GM18505 (cell line): ENCODE data around the gene GPR27.

ENCODE experiments used
- ATAC-seq: cut with Tn5 transposase; IDR thresholded peaks from one replicate; pipeline ENCODE4 v1.9.1; 2021; ENCODE audit not compliant: unreplicated experiment
- POLR2A ChIP-seq: IDR thresholded peaks from 4 replicates; pipeline ENCODE4 v1.6.1; 2011; ENCODE audit warnings: borderline replicate concordance; ENCODE audit not compliant: insufficient read depth, insufficient read length; ENCODE audit errors: extremely low read depth

The GPR27 gene

GRCh38 chr3:71753701-71754609 lies at the start of gene GPR27:
TSS of gene GPR27 (plus strand) at chr3:71753855. CDS start at chr3:71754050, 195 bp downstream.
- no peak for TF ChIP-seq POLR2A

GRCh38 chr3:71704915-71705314 lies 48.7 kb upstream of the GPR27 start:
- no peak for TF ChIP-seq POLR2A
- ATAC-seq, result no peak

More at GRCh38 chr3:71753701-71754609, at the start of gene GPR27:
- ATAC-seq, result no peak

GRCh38 chr3:71705681-71706080 lies 48.0 kb upstream of the GPR27 start:
- no peak for ATAC-seq
- TF ChIP-seq POLR2A, result no peak

DNA sequence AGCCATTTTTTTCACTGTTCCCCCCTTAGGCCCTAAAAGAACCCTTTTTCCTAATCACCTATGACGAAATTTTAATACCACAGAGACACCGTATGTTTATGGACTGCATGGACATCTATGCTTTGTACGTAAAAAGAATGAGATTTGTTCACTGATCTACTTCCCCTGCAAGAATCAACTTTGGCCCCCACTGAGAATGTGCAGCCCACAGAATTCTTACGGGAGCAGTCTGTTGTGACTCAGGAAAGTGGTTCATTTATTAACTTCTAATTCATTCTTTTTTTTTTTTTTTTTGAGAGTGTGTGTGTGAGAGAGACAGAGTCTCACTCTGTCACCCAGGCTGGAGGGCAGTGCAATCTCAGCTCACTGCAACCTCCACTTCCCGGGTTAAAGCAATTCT lies 46.1 kb upstream of the GPR27 start:
- no peak for ATAC-seq
- TF ChIP-seq POLR2A, result no peak

- ATAC-seq, result no peak
- TF ChIP-seq POLR2A, result no peak
Measured at GRCh38 chr3:71708476-71709105, 45.1 kb upstream of the GPR27 start.

DNA sequence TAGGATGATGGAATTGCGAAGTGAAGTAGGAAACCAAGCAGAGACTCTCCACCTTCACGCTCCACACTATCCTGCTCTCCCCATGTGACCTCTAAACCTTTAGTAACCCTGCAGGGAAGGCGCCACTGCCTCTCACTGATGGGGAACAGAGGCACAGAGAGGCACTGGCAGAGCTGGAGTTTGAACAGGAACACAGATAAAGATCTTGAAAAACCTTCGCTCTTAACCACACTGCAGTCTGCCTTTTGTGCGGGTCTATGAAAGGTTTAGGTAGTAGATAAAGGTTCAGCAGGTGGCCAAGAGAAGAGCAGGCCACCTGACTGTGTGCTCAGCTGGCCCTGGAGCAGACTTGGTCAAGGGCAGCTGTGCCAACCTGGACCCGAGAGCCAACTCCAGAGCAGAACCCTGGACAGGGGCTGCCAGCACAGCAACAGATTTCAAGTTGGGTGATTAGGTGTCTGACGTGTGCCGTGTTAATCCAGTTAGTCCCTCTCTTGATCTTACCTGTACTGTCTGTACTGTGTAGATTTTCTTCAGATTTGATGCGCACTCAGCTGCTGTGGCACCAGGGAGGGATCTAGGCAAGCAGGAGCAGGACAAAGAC lies 43.6 kb upstream of the GPR27 start:
- no peak for TF ChIP-seq POLR2A
- no peak for ATAC-seq

- no peak for ATAC-seq
- no peak for TF ChIP-seq POLR2A
Measured at GRCh38 chr3:71710906-71711494, 42.7 kb upstream of the GPR27 start.

DNA sequence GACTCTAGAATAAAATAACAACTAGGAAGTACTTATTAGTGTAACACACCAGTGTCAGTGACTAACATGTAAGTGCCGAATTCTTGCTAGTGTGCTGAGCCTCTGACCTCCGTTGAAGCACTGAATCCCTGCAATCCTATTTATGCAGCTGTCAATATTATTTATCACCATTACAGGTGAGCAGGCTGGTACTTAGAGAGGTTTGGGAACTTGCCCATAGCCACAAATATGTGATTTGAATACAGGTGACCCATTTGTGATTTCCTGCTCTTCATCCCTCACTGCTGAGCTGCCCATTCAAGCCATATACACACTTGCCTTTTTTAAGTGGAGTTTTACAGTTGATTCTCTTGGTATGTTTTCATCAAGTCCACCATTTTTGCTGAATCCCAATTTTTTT lies 40.6 kb upstream of the GPR27 start:
- no peak for TF ChIP-seq POLR2A
- ATAC-seq, result no peak

GRCh38 chr3:71714595-71714994 lies 39.1 kb upstream of the GPR27 start:
- no peak for ATAC-seq
- TF ChIP-seq POLR2A, result no peak

- ATAC-seq, result no peak
- TF ChIP-seq POLR2A, result no peak
Measured at GRCh38 chr3:71718072-71718471, 35.6 kb upstream of the GPR27 start.

DNA sequence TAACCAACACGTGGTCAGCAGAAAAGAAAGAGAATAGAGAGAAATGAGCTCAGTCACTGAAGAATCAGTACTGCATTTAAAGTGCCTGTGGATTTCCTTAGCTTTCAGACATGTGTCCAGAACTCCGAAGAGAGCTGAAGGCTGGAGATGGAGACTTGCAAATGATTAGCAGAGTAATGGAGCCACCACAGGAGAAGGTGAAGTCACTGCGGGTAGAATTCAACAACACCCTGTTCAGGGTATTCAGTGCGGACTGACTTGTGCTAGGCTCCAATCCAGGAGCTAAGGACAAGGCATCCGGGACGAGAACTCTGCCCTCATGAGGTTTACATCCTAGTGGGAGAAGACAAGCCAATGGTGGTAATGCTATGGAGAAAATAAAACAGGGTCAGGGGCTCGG lies 32.7 kb upstream of the GPR27 start:
- TF ChIP-seq POLR2A, result no peak

GRCh38 chr3:71721651-71722157 lies 32.0 kb upstream of the GPR27 start:
- TF ChIP-seq POLR2A, result no peak
- no peak for ATAC-seq

More for the DNA sequence above, 32.7 kb upstream of the GPR27 start:
- no peak for ATAC-seq

DNA sequence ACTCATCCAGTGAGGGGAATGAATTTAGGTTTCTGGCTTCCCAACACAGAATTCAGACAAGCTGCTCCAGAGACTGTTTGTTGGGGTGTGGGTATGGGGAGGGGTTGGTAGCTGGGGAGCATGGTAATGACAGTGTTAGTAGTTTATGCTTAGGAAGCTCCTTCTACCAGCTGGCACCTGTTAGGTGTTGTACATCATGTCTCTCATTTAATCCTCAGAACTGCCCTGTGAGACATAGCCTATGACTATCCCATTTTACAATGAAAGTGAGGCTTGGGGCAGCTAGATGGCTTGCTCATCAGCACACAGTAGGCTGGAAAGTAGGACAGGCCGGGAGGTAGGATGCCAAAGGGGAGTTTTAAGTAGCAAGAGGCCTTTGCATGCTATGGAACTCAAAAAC lies 31.0 kb upstream of the GPR27 start:
- no peak for TF ChIP-seq POLR2A

More for the DNA sequence above, 31.0 kb upstream of the GPR27 start:
- ATAC-seq, result no peak
